ENCODE data around the gene PPP6R2. TPM values are rescaled to one million over a fixed set of nuclear protein-coding genes. Genes with fewer than 3 reads are reported as not detected.

The PPP6R2 gene
- total and polyA plus RNA-seq, 12 donors = 34.7 to 51.5 (median 37.7) TPM

DNA sequence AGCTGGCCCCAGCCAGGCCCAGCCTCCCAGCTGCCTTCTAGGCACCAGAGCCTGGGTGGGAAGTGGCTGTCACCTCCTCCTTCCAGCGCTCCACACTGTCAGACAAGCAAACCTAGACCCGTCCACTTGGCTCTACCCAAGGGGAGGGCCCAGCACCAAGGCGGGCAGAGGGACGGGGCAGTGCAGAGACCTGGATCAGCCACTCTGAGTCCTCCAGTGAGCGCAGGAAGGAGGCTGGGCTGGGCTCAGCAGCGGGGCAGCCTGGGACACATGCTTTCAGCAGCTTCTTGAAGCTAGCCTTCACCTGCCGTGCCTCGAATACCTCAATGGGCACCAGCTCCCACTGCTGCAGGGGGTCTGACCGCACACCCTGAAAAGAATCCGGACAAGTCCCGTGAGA lies 112.9 kb downstream of the PPP6R2 start:
- Histone ChIP-seq H3K27ac (no peak overlapping the region), H3K36me3 (peaks cover 0 to 100% (median 39%) of the 10 kb centered on the region in 9 donors), H3K4me1 (no peaks in the 10 kb centered on the region), H3K27me3 (no peaks in the 10 kb centered on the region), H3K9me3 (no peaks in the 10 kb centered on the region), H3K4me3 (no peak overlapping the region)
- 96% methylated on average over 11 of the region's 11 CpGs for WGBS, 2 donors
- DNase-seq (no peak), ATAC-seq (no peak)
- intact Hi-C loops (cut with DNase I) = no loop called here
- TF ChIP-seq, protein P1, sequence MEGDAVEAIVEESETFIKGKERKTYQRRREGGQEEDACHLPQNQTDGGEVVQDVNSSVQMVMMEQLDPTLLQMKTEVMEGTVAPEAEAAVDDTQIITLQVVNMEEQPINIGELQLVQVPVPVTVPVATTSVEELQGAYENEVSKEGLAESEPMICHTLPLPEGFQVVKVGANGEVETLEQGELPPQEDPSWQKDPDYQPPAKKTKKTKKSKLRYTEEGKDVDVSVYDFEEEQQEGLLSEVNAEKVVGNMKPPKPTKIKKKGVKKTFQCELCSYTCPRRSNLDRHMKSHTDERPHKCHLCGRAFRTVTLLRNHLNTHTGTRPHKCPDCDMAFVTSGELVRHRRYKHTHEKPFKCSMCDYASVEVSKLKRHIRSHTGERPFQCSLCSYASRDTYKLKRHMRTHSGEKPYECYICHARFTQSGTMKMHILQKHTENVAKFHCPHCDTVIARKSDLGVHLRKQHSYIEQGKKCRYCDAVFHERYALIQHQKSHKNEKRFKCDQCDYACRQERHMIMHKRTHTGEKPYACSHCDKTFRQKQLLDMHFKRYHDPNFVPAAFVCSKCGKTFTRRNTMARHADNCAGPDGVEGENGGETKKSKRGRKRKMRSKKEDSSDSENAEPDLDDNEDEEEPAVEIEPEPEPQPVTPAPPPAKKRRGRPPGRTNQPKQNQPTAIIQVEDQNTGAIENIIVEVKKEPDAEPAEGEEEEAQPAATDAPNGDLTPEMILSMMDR (IDR thresholded peaks at IDR 0.05) = no peak

DNA sequence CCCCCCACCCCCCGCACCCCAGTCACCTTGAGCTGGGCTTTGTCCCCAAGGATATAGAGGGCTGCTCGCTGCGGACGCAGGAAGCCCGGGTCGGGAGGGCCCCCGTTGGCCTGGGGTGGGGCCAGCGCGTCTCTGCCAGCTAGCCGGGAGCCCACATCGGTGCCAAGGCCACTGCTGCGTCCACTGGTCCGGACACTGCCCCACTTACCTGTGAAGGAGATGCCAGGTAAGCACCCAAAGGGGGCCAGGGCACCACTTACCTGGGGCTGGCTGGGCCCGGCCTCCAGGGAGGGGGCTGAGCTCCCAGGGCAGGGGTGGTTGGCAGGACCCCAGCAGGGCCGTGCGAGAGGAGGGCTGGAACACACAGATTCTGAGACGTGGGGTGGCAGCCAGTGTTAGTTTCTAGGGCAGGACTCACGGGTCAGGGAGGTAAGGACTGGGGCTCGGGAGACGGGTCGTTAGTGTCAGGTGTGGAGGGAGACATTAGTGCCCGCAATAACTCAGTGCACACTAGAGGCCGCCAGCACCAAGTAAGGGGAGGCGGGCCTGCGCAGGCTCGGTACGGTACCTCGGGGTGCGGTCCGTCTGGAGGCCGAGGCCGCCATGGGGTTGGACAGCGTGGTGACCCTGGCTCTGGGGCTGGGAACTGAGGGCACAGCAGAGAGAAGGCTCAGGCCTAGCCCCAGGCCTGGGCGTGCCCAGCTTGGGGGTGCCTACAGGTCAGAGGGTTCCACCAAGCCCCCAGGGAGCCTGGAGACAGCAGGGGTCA lies 113.5 kb downstream of the PPP6R2 start:
- ATAC-seq = no peak
- DNase-seq = no peak
- TF ChIP-seq, protein P1 (IDR thresholded peaks at IDR 0.05) = no peak
- Histone ChIP-seq H3K4me1 (no peaks in the 10 kb centered on the region), H3K27ac (no peak overlapping the region), H3K9me3 (no peaks in the 10 kb centered on the region), H3K4me3 (no peak overlapping the region), H3K36me3 (peaks cover 1 to 100% (median 42%) of the 10 kb centered on the region in 9 donors), H3K27me3 (no peaks in the 10 kb centered on the region)
- intact Hi-C loops (cut with DNase I) = no loop called here
- 90 to 93% methylated on average over 34 of the region's 34 CpGs for WGBS, 2 donors

GRCh38 chr22:50459016-50459415 lies 115.9 kb downstream of the PPP6R2 start:
- no peak for ATAC-seq
- no peaks in the 10 kb centered on the region for H3K4me1 ChIP-seq
- peaks cover 7 to 100% (median 64%) of the 10 kb centered on the region in 9 donors for H3K36me3 ChIP-seq
- no peaks in the 10 kb centered on the region for H3K27me3 ChIP-seq
- intact Hi-C loops (cut with DNase I) = no loop called here
- H3K9me3 ChIP-seq = no peaks in the 10 kb centered on the region
- WGBS, 2 donors = 90 to 93% methylated on average over 22 of the region's 22 CpGs
- H3K4me3 ChIP-seq = no peak overlapping the region
- no peak for DNase-seq
- TF ChIP-seq, protein P1 (IDR thresholded peaks at IDR 0.05) = no peak
- H3K27ac ChIP-seq = no peak overlapping the region

DNA sequence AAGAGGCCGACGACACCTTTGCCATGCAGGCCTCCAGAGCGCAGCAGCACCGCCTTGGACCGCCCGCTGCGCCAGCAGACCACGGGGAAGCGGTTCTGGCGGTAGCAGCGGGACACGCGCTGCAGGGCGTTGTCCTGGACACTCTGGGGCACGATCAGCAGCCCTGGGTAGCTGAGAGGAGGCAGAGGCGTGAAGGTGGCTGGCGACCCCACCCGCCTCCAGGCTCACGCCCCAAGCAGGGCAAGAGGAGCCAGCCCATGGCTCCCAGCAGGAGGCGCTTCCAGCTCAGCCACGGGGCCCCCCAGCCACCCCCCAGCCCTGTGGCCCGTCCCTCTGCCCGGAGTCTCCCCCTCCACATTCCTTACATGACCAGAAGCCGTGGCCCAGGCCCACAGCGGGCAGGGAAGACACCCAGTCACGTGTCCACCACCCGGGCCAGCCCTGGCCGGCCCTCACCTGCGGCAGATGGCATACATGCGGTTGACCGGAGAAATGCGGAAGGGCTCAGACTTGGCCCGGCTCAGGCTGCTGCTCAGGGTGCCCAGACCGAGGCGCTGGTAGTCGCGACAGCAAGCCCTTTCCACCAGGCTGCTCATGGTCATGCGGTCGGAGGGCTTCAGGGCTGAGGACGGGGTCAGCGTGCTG lies 116.5 kb downstream of the PPP6R2 start:
- WGBS, 2 donors = 93 to 95% methylated on average over 41 of the region's 41 CpGs
- Histone ChIP-seq H3K27me3 (no peaks in the 10 kb centered on the region), H3K4me1 (no peaks in the 10 kb centered on the region), H3K36me3 (peaks cover 12 to 100% (median 64%) of the 10 kb centered on the region in 9 donors), H3K9me3 (no peaks in the 10 kb centered on the region), H3K4me3 (no peak overlapping the region), H3K27ac (no peak overlapping the region)
- intact Hi-C loops (cut with DNase I) = no loop called here
- no peak for ATAC-seq
- TF ChIP-seq, protein P1 (IDR thresholded peaks at IDR 0.05) = no peak
- no peak for DNase-seq

All from heart right ventricle (tissue), 16 donors.